ENCODE results near the gene PCSK7.

The PCSK7 gene

DNA sequence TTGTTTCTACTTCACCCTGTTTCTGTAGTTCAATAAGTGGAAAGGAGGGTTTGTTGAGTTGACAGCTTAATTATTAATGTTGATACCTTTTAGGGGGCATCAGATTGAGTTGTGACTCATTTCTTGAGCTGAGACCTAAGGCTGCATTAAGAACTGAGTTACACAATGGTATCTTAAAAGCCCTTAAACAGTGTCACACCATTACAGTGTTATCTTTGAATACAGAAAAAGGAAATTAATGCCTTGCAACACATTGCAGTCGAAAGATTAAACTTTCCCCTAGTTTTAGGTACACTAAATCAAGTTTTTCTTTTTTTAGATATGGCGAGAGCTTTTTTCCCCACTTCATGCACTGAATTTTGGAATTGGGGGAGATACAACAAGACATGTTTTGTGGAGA, 71.0 kb downstream of the PCSK7 start:
- DNase-seq (ENCODE audit: low read depth, low spot score), result no peak

DNA sequence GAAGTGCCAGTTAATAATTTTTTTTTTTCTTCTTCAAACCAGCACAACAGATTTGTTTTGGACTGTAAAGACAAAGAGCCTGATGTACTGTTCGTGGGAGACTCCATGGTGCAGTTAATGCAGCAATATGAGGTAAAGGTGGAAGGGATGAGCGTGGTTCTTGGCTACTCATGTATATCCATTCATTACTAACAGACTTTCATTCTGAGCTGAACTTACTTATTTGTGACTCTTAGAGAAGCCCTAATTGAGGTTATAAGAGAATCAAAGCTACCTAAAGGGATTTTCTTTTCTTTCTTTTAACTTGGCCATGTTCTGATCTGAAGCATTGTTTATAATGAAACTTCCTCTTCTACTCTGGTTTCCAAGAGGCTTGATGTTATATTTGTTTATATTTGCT, 72.0 kb downstream of the PCSK7 start:
- no peak for DNase-seq (ENCODE audit: low read depth, low spot score)

DNA sequence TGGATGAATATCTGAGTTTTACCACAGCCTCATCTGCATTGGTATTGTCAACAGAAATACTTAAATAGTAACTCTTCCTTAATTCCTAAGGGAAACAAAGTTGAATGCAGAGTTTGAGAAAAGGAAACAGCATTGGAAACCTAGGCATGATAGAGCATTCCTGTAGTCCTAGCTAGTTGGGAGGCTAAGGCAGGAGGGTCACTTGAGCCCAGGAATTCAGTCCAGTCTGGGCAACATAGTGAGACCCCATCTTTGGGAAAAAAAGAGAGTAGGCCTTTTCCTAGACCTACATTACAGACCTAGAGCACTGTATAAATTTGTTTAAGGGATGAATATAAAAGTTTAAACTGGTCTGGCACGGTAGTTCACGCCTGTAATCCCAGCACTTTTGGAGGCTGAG, 74.4 kb downstream of the PCSK7 start:
- DNase-seq (ENCODE audit: low read depth, low spot score), result no peak

DNA sequence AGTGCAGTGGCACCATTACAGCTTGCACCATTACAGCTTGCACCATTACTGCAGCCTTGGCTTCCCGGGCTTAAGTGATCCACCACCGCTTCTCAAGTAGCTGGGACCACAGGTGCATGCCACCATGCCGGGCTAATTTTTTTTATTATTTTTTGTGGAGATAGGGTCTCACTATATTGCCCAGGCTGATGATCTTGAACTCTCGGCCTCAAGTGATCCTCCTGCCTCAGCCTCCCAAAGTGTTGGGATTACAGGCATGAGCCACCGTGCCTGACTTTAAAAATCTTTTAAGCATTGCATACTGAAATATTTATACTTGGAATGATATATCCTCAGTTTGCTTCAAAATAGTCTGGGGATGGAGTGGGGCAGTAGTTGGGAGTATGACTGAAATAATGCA, 77.4 kb downstream of the PCSK7 start:
- no peak for DNase-seq (ENCODE audit: low read depth, low spot score)
